NCI-H2107 treated with DMSO at 0.1 percent for 48 hours (cell line): ENCODE data around the gene MET.

Experiments
- DNase-seq: peaks from one replicate; lab custom pipeline; 2025; ENCODE audit not compliant: unreplicated experiment; lab: John Stamatoyannopoulos, UW

Gene MET

DNA sequence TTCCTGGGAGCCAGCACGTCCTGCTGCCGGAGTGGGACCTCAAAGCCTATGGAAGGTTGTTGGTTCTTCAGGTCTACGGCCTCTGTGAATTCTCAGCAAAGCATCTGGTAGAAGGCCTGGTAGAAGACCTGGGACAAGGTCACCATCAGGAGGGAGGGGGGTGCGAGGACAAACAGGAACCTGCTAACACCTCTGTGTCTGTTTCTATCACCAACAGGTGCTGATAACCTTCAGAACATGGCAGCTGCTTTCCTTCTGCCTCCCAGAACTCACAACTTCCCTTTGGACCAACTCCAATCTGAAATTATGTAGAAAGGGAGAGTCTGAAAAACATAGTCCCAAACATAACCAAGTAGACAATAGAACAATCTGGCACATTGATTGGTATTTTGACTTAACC is 8.3 kb upstream of the MET start:
- DNase-seq, result peak; percentile 13

DNA sequence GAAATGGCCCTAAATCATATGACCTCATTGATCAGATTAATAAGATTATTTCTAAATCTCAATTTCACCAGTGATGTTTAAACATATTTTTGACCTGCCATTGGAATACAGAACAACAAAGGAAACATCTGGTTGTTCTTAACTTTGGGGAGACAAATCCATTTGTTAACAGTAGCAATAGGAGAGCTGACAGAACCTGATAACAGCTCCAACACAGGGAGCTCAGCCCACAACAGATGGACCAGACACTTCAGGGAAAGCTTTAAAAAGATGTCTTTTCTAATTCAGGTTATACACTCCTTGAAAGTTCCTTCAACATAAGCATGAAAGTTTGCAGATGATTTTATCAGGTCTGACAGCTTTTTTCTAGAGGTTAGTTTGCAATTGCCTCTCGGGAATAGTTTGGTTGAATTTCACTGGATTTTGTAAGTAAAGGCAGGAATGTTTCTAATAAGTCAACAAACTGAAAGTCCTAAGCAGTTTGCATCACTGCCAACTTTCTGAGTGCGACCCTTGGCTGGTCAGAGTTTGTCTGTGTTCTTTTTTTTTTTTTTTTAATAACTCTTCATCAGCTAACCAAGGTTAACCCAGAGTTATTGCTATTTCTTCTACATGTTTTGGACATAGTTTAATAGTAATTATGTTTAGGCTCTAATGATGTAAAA is 6.5 kb upstream of the MET start:
- DNase-seq, result no peak

DNA sequence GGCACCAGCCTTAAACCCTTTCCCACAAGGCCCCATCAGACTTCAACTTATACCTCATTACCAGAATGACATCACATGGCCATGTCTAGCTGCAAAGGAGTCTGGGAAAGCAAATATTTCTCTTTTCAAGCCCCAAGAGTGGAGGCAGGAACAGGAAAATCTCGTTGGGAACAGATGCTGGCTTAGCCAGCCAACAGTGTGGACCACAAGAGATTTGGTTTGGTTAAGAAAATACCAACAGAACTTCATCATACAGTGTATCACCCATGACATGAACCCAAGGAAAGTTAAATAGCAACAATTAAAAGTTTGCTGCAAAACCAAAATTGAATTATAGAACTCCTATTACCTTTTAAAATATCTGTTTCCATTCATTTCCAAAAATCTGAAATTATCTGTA is 2.2 kb upstream of the MET start:
- DNase-seq, result no peak

DNA sequence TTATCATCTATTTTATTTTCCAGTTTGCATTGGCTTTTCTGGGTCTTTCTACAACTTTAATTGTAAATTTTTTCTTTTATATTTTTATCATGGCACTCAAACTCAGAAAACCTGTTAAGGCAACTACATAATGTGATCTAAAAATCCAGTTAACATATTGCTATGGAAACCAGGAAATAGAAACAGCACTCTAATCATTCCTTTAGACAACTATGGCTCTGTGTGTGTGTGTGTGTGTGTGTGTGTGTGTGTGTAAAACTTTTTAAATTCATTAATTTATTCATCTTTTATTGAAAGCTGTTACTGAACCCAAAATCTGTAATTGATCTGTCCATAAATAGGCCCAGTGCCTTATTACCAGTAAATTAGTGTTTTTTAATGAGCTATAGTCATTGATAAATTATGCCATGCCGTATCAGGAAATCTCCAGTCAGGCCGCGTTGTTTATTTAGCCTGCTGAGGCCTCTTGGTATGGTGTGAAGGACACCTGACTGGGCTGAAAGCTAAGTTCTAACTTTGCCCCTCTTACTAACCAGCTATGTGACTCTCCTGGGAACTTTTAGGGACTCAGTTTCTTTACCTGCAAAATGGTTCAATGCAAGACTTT is 1.5 kb upstream of the MET start:
- DNase-seq, result no peak

DNA sequence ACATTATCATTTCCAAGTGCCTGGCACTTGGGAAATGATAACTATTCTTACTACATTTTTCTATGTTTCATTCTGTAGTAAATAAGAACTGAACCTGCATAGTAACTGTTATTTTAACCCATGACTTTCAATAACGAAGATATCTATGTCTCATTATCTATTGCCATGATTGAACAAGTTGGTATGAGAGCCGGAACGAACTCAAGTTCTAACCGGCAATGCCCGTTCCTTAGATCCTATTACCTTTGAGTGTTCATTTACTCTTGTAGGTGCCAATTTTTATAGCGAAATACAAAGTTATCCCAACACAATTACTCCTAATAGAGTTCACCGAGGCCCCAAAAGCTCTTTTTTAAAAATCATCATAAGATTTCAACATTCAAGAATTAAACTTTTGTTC is 885 bp upstream of the MET start:
- DNase-seq, result no peak

DNA sequence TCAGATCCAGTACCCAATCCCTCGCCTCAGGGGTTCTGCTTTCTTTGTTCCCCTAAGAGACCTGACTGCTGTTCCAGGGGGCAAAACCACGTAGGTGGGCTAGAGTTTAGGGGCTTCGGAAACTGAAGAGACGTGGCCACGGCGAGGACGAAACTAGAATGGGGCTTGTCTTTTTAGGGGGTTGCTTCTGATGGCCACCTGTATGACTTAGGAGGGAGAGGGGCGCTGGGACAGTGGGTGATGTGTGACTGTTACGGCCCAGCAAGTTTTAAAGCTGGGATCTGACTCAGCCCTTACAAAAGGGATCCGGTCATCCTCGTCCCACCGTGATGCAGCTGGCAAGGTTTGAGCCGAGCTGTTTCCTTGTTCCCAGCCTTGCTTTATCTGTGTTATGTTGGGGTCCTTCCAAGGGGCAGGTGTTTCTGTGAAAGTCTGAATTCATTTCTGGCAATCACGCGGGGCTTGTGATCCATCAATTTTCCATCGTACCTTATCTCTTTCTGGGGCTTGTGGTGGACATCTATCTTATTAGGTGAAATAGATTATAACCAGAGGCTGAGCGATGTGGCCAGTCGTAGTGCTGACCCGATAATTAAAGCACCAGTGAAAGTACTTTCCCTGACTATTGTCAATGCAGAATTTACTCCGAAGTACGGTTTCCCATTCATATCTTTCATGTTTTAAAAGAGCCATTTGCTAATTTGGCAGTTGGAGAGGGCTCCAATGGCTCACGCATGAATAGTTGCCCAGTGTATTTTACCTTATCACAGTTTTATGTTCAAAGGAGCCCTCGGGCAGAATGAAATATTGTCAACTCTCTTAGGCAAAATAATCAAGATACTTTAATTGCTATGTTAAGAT is 830 bp downstream of the MET start:
- DNase-seq, result no peak

DNA sequence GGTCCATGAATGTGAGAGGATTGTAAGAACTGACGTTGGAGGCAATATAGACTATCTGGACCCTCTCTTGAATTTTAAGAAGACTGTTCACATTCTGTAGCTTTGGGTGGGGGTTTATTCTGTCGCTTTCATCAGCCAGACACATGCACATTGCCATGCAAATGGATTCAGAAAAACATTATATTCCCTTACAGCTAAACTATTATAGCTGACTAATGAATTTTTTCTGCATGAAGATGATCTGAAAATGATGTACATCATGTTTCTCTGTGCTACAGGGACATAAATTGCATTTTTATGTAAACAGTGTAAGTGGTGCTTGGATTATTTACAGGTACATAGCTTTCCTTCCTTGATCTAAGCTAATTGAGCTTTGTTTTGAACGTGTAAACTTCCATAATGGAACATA is 1.5 kb downstream of the MET start:
- DNase-seq, result no peak

DNA sequence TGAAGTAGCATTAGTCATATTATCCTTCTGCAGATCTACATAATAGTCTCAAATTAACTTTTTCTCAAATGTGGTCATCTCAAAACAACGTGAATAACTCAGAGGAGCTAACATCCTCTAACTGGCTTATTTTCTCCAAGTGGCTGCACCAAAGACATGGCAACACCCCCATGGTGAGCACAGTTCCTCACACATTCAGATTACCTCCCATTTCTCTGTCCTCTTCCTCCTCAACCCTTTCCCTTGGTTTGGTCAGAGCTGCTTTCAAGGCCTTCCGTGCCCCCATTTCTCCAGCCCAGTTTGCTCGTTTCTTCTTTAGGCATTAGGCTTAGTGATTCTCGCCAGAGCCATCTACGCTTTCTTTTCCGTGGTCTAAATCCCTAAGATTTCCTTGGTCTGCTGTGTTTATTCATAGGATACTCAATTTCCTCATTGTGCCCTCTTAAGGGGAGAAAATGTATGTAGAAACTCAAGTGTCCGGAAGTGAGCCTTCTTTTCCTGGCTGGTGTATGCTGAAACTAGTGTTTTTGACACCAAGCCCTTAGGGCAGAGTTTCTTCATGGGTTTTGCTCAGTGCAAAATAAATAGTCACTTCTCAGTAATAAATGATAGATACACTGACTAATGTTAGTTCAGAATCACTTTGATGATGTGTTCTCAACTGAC is 2.6 kb downstream of the MET start:
- DNase-seq, result no peak

DNA sequence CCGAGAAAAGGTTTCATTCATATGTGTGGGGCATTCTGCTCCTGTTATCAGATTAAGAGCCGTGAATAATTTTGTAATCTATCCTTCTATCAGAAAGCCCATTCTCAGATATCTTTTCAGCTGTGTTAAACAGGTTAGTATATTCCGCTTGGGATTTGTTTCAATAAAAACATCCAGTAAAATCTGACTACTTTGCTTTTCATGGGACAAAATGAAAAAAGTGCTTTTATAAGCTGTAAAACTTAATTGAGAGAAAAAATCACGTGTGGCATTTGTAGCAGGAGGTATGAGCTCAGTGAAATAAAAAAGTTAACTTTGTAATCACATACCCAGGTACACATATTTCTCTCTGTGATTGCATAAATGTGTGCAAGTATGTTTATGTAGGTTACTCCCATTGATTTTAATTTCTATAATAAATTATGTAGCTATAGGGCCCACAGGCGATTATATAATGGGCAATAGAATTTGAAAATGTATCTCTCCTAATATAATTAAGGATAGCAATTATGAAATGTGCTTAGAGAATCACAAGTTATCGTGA is 3.9 kb downstream of the MET start:
- no peak for DNase-seq

DNA sequence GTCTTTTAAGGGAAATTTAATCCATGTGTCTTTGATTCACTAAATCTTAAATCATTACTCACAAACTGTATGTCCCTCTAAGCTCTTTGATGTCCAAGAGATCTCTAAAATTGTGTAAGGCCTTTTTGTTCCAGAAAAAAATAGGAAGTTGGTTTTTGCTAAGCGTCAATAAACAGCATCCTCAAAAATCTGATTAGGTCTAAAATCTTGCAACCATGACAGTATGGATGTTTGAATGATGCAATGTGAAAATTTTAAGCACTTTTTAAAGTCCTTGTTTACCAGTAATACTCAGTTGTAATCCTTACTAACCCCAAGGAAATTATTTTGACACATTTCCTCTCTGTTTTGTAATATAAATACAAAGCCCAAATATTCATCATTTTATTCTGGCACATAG is 6.8 kb downstream of the MET start:
- no peak for DNase-seq

DNA sequence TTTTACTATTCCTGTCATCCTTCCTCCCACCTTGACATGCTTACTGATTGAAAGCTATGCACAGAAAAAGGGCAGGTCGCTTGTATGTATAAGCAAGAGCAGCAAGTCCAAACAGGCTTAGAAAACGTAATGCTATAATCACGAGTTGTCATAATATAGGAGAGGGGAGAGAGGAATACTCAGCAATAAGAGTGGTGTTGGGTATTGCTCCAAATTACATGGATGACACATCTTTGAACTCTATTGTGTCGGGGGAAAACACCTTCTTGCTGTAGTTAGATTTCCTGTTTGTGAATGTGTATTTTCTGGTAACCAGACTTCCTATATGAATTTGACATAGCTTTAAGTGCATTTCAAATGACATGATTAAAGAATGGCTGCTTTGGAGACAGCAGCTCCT is 7.5 kb downstream of the MET start:
- DNase-seq, result no peak

DNA sequence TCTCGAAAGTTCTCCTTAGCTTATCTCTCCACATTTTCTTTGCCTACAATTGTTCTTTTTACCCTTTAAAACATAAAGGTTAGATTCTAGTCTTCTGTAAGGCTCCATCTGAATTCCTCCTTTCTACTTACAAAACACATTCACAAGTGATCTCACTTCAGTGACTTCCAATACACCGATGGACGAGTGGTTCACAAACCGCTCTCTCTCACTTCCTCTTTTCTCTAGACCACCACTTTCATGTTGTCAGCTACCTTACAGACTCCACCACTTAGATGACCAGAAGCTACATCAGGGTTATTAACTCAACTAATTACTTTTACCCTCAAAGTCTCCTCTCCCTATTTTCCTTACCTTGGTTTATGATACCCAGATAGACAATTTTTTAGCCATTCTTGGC is 11.8 kb downstream of the MET start:
- no peak for DNase-seq

DNA sequence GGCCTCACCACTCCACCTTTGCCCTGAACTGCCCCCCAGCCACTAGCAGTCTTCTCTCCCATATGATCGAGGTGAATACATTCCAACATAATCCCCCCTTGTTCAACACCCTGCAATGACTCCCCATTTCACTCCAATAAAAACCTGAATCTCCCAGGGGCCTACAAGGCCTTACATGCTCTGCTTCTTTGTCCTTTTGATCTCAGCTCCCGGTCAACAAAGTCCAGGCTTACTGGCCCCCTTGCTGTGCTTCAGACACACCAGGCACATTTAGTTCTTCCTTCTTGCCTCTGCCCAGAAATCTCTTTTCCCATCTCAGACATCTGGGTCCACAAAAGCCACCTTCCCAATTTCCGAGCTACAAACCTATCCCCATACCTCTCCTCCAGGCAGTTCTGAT is 14.0 kb downstream of the MET start:
- no peak for DNase-seq

DNA sequence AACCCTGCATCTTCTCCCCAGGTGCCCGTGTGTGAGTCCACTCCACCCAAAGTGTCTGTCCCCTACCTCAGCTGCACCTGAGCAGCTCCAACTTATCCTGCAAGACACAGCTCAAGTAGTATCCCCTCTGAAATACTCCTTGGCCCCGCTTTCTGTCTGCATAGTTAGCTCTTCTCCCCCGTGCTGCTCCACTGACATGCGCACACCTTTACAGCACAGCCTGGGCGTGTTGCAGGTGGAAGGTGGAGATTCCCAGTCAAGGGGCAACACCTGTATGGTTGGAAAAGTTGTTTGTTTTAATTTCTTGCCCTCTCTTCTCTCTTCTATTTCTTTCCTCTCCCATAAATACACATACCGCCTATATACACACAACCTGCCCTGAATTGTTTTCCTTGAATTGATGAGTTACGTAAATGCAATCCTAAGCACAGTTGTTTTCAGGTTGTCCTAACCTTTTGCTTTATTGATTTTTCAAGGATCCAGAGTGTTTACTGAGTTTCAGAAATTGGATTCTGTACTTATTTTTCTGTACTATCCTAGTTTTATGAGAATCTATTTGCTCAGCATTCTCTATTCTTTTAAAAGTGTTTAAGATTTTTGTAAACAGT is 14.9 kb downstream of the MET start:
- no peak for DNase-seq

DNA sequence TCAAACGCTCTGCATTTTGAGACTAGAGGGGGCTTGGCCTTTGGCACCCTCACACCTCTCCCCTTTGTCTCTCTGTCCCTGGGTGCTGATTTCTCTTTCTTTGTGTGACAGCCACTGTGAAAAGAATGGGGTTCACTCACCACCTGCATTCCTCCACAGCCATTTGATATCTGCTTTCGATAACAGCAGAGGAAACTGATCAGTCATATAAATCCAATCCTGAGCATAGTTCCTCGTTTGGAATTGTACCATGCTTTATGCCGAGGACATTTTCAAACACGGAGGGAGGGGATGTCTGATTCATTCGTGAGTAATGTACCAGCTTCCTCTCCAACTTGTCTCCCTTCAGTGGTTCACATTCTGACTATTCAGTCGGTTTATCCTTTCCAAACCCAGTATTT is 15.8 kb downstream of the MET start:
- DNase-seq, result no peak

DNA sequence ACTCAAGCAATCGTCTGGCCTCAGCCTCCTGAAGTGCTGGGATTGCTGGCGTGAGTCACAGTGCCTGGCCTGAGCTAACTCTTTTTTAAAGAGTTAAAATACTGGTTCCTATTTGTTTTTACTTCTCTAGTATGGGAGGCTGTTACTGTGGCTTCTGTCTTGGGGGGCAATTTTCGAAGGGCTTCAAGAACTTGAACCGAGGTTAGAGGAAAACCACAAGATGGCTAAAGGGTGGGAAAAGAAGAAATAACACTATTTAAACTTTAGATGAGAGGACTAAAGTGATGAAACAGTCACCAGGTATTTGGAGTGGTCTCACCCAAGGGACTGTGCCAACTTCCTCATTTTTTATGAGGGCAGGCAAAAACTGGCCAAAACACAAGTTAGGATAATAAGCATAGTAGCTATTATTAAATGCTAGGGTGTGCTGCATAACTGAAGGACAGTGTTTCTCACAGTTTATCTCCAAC is 17.8 kb downstream of the MET start:
- no peak for DNase-seq

DNA sequence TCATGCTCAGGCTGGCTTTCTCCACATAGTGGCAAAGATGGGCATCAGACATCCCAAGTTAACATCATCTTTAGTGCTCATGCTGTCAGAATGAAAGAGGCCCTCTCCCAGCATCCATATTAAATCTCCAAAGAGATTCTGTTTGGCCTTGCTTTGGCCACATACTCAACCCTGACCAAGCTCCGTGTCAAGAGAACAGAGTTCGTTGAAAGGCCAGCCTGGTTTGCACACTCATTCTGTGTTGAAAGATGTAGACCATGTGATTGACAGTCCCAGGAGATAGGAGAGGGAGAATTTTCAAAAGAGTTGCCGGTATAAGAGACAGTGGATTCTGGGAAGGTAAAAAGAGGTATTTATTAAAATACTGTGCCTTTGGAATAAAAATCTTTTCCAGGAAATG is 19.7 kb downstream of the MET start:
- no peak for DNase-seq

DNA sequence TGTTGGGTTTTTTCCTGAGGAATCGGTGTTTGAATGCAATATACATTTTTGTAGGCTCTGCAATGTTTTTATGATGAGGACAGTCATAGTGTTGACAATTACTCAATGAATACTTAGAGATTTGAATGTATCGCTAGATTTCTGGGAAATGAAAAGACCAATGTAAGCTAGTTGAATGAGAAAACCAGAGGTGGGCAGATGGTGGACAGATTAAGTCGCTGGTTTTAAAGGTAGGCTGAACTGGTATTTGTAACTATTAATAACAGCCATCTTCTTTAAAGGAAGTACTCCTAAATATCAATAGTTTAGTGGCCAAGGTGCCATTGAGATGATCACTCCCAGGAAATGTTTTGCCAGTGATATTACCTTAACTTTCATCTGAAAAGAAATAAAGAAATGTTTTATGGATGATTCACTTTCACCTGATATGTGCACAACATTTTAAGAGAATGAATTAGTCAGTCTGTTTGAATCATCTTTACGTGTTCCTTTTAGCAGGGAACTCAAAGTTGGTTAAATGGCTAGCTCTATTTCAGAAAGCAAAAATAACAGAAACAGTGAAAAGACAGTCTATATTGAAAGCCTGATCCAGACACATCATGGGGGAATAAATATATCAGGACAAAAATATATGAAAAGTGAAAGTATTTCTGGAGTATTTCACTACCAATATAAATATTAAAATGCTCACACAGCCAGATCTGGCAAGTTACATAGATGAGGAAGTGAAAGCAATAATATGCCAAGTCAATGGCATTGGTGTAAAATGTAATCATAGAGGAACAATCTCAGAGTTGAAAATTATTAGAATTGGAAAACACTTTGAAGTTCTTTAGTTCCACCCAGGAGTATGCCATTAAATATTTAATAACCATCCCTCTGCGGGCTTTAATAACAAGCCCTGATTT is 20.7 kb downstream of the MET start:
- no peak for DNase-seq

DNA sequence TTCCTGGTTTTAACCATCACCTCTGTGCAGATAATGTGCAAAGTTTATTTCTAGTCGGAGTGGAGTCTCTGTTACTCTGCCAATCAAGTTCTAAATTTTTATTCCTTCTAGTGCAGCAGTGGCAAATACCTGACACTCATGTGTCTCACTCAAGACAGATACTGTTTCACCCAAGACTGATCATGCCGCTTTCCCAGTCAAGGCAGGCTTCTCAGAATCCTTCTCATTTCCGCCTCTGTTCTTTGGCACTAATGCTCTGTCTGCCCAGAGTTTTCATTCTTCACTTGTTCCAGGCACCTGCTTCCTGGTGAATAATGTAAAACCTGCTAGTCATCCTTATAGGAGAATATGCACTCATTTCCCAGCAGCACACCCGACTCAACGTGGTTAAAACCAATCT is 24.7 kb downstream of the MET start:
- no peak for DNase-seq

DNA sequence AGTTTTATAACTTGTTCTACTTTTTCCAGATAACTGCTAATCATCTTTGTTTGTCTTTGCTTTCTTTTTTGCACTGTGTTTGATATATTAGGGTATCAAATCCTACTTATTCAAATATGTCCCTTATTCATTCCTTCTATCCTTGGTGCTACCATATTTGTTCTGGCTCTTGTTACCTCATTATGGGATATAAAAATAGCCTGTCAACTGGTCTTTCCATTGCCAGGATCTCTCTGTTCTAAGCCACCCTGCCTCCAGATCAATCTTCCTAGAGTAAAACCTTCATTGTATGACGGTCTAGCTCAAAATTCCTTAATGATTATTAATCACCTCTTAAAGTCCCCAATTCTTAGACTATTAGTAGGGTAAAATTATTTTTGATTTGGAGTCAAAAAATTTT is 25.2 kb downstream of the MET start:
- no peak for DNase-seq
